Measurements from ENCODE around the gene PLIN4.

PLIN4 gene

GRCh38 chr19:4472174-4472974 lies 45.9 kb downstream of the PLIN4 start, which contains the start of gene HDGFL2:
HDGFL2 (plus strand) TSS chr19:4472297; CDS start chr19:4472351, 54 bp downstream.
- TF ChIP-seq ZFX (IDR thresholded peaks at IDR 0.05; ENCODE audit: borderline replicate concordance), result no peak
- TF ChIP-seq, protein P1, sequence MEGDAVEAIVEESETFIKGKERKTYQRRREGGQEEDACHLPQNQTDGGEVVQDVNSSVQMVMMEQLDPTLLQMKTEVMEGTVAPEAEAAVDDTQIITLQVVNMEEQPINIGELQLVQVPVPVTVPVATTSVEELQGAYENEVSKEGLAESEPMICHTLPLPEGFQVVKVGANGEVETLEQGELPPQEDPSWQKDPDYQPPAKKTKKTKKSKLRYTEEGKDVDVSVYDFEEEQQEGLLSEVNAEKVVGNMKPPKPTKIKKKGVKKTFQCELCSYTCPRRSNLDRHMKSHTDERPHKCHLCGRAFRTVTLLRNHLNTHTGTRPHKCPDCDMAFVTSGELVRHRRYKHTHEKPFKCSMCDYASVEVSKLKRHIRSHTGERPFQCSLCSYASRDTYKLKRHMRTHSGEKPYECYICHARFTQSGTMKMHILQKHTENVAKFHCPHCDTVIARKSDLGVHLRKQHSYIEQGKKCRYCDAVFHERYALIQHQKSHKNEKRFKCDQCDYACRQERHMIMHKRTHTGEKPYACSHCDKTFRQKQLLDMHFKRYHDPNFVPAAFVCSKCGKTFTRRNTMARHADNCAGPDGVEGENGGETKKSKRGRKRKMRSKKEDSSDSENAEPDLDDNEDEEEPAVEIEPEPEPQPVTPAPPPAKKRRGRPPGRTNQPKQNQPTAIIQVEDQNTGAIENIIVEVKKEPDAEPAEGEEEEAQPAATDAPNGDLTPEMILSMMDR (IDR thresholded peaks at IDR 0.05), result no peak
- peak within 1 kb of the TSS; percentile 90 for H3K27ac ChIP-seq

GRCh38 chr19:4471403-4472173 lies 46.7 kb downstream of the PLIN4 start:
- peak overlapping the region; percentile 90 for H3K27ac ChIP-seq
- TF ChIP-seq ZFX (IDR thresholded peaks at IDR 0.05; ENCODE audit: borderline replicate concordance), result no peak
- TF ChIP-seq, protein P1 (IDR thresholded peaks at IDR 0.05), result no peak

GRCh38 chr19:4467835-4468234 lies 50.5 kb downstream of the PLIN4 start:
- no peak for TF ChIP-seq ZFX (IDR thresholded peaks at IDR 0.05; ENCODE audit: borderline replicate concordance)
- TF ChIP-seq, protein P1 (IDR thresholded peaks at IDR 0.05), result no peak

DNA sequence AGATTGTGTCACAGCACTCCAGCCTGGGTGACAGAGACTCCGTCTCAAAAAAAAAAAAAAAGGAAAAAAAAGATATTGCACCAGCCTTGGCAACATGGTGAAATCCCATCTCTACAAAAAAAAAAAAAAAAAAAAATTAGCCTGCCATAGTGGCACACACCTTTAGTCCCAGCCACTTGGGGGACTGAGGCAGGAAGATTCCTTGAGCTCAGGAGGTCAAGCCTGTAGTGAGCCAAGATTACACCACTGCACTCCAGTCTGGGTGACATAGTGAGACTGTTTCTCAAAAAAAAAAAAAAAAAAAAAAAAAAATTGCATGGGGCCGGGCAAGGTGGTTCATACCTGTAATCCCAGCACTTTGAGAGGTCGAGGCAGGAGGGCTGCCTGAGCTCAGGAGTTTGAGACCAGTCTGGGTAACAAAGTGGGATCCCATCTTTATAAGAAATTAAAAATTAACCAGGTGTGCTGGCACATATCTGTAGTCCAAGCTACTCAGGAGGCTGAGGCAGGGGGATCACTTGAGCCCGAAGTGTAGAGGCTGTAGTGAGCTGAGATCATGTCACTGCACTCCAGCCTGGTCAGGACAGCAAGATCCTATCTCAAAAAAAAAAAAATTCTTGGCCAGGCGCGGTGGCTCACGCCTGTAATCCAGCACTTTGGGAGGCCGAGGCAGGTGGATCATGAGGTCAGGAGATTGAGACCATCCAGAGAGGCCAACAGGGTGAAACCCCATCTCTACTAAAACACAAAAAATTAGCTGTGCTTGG lies 53.3 kb downstream of the PLIN4 start:
- TF ChIP-seq, protein P1 (IDR thresholded peaks at IDR 0.05), result no peak
- no peak for TF ChIP-seq ZFX (IDR thresholded peaks at IDR 0.05; ENCODE audit: borderline replicate concordance)
- H3K27ac ChIP-seq, result no peak overlapping the region

More at GRCh38 chr19:4467835-4468234, 50.5 kb downstream of the PLIN4 start:
- H3K27ac ChIP-seq, result no peak overlapping the region

- H3K27ac ChIP-seq, result peak within 1 kb of the TSS; percentile 69
- TF ChIP-seq, protein P1 (IDR thresholded peaks at IDR 0.05), result no peak
- TF ChIP-seq ZFX (IDR thresholded peaks at IDR 0.05; ENCODE audit: borderline replicate concordance), result no peak
Measured at GRCh38 chr19:4457654-4458395, 60.5 kb downstream of the PLIN4 start, which contains the start of gene UBXN6. UBXN6 (minus strand) TSS chr19:4457794; CDS start chr19:4457697, 97 bp downstream.

- H3K27ac ChIP-seq, result peak overlapping the region; percentile 69
- TF ChIP-seq ZFX (IDR thresholded peaks at IDR 0.05; ENCODE audit: borderline replicate concordance), result no peak
- TF ChIP-seq, protein P1 (IDR thresholded peaks at IDR 0.05), result no peak
Measured at GRCh38 chr19:4456843-4457653, 61.2 kb downstream of the PLIN4 start.

Measured in 22Rv1 (cell line).